SIG-M5 (cell line): Measurements from ENCODE around the gene INHBB.
"Not testable (repeated sequence)": the region's sequence is repeated elsewhere in the genome, so short reads cannot be mapped to it uniquely, and the experiment has no call there.

Experiments used
- DNase-seq: peaks from one replicate; lab custom pipeline; 2025; lab: John Stamatoyannopoulos, UW

Gene INHBB

GRCh38 chr2:120316528-120317179 is 29.3 kb upstream of the INHBB start:
- no peak for DNase-seq

GRCh38 chr2:120317180-120317533 is 28.8 kb upstream of the INHBB start:
- DNase-seq: no peak

- DNase-seq: no peak
Observed at GRCh38 chr2:120317916-120318315, 28.0 kb upstream of the INHBB start.

- no peak for DNase-seq
Observed at GRCh38 chr2:120318626-120319025, 27.3 kb upstream of the INHBB start.

GRCh38 chr2:120319123-120319522 is 26.8 kb upstream of the INHBB start:
- no peak for DNase-seq

GRCh38 chr2:120319686-120320317 is 26.1 kb upstream of the INHBB start:
- no peak for DNase-seq

GRCh38 chr2:120320318-120320851 is 25.6 kb upstream of the INHBB start:
- no peak for DNase-seq

GRCh38 chr2:120320887-120321556 is 24.9 kb upstream of the INHBB start:
- not testable (repeated sequence) for DNase-seq

GRCh38 chr2:120321721-120322284 is 24.1 kb upstream of the INHBB start:
- no peak for DNase-seq

- DNase-seq: no peak
Observed at GRCh38 chr2:120322329-120322728, 23.6 kb upstream of the INHBB start.

- DNase-seq: no peak
Observed at GRCh38 chr2:120323214-120323613, 22.7 kb upstream of the INHBB start.

- DNase-seq: no peak
Observed at GRCh38 chr2:120323807-120324399, 22.0 kb upstream of the INHBB start.

GRCh38 chr2:120324933-120325332 is 21.0 kb upstream of the INHBB start:
- DNase-seq: no peak

GRCh38 chr2:120326066-120326465 is 19.9 kb upstream of the INHBB start:
- DNase-seq: no peak

- DNase-seq: no peak
Observed at GRCh38 chr2:120330946-120331822, 14.8 kb upstream of the INHBB start.

- DNase-seq: no peak
Observed at GRCh38 chr2:120331903-120332302, 14.0 kb upstream of the INHBB start.

GRCh38 chr2:120332384-120332783 is 13.6 kb upstream of the INHBB start:
- no peak for DNase-seq

GRCh38 chr2:120334068-120334467 is 11.9 kb upstream of the INHBB start:
- DNase-seq: no peak

GRCh38 chr2:120336749-120337148 is 9.2 kb upstream of the INHBB start:
- no peak for DNase-seq

- peak; percentile 47 for DNase-seq
Observed at GRCh38 chr2:120338015-120338414, 7.9 kb upstream of the INHBB start.

GRCh38 chr2:120341977-120342376 is 4.0 kb upstream of the INHBB start:
- DNase-seq: no peak
